ENCODE results near the gene ITIH2.
A peak's percentile ranks its signal among the peaks of the same experiment; 100 is the strongest.

Gene ITIH2

GRCh38 chr10:7797582-7797981, 94.5 kb downstream of the ITIH2 start:
- in situ Hi-C loops (cut with HindIII; ENCODE audit: low sequenced_read_pairs), result no loop called here
- no peak overlapping the region for H3K4me3 ChIP-seq (ENCODE audit: low read depth, low read length)
- no peak for TF ChIP-seq CTCF (IDR thresholded peaks at IDR 0.05; ENCODE audit: low read depth, low read length)
- peak; percentile 92 for DNase-seq (ENCODE audit: low read depth, low spot score)
